Hippocampal formation (tissue), 2 donors: ENCODE measurements around the gene FOXD4L6.
"Not testable (repeated sequence)": the region's sequence is repeated elsewhere in the genome, so short reads cannot be mapped to it uniquely, and the experiment has no call there.

Experiments
- DNase-seq, 2 donors: peaks; one replicate each; lab custom pipeline; 2025; lab: John Stamatoyannopoulos, UW

Gene FOXD4L6

GRCh38 chr9:41100508-41100907 lies 28.0 kb downstream of the FOXD4L6 start:
- DNase-seq, result not testable (repeated sequence)

GRCh38 chr9:41098759-41099158 lies 29.7 kb downstream of the FOXD4L6 start:
- DNase-seq, result not testable (repeated sequence)

GRCh38 chr9:41095060-41095459 lies 33.4 kb downstream of the FOXD4L6 start:
- DNase-seq, result not testable (repeated sequence)

DNA sequence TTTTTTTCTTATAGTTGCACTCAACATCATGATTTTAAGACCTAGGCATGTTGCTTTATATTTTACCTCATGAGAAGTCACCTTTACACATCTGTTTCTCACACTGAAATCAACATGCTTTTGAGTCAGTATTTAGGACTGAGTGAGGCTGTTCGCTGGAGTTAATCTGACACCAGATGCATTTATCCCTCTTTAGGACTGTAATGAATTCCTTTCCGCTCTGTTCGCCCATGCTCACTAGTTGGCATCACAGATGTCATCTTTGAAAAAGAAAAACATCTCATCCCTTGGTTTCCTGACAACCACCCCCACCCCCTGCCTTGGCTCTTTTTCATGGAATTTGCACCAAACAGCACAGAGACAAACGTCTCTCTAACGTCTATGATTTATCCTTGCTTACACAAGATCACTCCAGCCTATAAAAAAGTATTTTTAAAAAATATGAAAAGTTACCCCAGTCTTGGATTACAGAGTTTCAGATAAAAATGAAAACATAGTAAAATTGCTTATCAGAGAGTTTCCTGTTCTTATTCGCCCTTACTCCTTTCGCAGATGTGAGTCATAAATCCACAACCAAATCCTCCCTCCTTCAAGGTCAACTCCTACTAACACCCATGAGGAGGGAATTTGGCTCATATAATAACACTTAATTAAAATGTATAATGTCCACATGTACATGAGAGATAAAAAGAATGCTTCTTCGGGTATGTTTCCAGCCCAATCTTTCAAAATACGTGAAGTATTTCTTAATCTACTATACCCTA lies 34.3 kb downstream of the FOXD4L6 start:
- not testable (repeated sequence) for DNase-seq

DNA sequence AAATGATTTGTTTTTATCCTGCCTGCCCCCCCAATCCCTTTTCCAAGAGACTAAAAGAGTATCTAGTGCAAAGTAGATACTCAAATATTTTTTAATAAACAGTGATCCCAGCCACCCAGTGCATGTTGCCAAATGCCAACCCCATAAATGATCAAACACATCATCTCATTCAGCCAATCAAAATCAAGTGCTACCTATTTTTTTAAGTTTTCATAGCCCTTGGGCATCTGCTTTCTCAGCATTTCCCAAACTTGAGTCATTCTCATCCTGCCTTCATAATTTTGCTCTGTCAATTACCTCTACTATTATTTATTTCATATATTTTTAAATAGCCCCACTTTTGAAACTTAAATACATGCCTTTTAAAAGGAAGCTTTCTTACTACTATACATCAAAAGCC lies 37.6 kb downstream of the FOXD4L6 start:
- not testable (repeated sequence) for DNase-seq

DNA sequence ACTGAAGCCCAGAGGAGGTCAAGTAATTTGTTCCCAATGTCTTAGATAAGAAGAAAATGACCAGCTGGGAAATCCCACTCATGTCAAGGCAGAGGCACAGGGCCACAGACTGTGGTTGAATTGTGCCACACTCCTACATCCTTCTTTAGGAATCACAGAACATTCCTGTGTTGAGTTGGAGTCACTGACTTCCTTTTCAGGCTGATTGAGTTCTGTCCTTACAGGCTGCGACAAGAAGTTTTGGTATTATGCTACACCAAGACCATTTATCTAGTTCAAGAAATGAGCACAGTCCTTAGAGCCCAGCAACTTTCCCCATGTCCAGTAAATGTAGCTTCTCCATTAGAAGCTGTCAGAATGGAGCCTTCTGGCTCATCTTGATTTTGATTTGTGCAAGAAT lies 38.1 kb downstream of the FOXD4L6 start:
- not testable (repeated sequence) for DNase-seq

DNA sequence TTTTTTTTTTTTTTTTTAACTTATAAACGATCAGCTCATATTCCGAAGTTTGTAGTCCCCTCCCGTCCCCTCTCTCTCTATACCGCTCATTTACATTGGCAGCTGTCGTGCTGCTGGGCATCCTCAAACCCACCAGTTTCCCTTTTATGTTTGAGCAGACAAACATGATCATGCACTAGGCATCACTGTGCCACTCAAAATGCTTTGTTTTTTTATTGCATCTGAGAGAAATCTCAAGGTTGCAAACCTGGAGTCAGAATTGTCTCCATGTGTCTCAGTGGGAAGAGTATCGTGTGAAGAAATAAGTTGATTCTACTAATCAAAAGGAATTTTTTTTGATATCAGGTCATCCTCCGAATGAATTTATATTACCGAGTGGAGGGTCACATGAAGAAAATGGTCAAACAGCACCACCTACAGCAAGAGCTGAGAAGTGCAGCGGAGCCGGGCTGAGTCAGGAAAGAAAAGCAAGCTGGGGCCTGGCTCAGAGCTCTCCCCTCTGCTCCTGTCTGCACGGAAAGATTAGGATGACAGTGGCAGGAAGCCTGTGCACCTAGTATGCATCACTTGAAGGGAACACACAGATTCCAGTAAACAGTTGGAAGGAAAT lies 39.9 kb downstream of the FOXD4L6 start:
- DNase-seq, result not testable (repeated sequence)

DNA sequence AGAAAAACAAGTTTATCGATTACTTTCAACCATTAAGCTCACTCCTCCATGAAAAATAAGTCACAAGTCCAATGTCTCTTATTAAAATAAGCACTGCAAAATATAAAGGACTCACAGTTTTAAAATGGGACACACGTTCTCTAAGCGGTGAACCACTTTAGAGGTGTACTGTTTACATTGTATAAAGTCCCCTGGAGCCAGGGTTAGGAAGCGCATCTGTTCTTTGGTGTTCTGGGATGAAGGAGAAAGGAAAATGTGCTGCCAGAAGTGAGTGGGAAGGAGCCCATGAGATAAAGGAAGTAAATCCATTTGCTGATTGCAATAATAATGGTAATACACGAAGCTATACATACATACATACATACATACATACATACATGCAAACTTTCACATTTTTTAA lies 40.6 kb downstream of the FOXD4L6 start:
- not testable (repeated sequence) for DNase-seq

GRCh38 chr9:41087157-41087780 lies 41.2 kb downstream of the FOXD4L6 start:
- DNase-seq, result not testable (repeated sequence)

- not testable (repeated sequence) for DNase-seq
Measured at GRCh38 chr9:41086685-41087084, 41.8 kb downstream of the FOXD4L6 start.

- not testable (repeated sequence) for DNase-seq
Measured at GRCh38 chr9:41086215-41086614, 42.3 kb downstream of the FOXD4L6 start.

GRCh38 chr9:41082358-41082757 lies 46.1 kb downstream of the FOXD4L6 start:
- not testable (repeated sequence) for DNase-seq

- not testable (repeated sequence) for DNase-seq
Measured at GRCh38 chr9:41079464-41079863, 49.0 kb downstream of the FOXD4L6 start.

- DNase-seq, result not testable (repeated sequence)
Measured at GRCh38 chr9:41077586-41077985, 50.9 kb downstream of the FOXD4L6 start.
